NCI-H187 (cell line): ENCODE data around the gene THUMPD3.

ENCODE experiments used
- DNase-seq, 2 experiments: peaks; one replicate each; lab custom pipeline; 2025; lab: John Stamatoyannopoulos, UW

THUMPD3 gene

DNA sequence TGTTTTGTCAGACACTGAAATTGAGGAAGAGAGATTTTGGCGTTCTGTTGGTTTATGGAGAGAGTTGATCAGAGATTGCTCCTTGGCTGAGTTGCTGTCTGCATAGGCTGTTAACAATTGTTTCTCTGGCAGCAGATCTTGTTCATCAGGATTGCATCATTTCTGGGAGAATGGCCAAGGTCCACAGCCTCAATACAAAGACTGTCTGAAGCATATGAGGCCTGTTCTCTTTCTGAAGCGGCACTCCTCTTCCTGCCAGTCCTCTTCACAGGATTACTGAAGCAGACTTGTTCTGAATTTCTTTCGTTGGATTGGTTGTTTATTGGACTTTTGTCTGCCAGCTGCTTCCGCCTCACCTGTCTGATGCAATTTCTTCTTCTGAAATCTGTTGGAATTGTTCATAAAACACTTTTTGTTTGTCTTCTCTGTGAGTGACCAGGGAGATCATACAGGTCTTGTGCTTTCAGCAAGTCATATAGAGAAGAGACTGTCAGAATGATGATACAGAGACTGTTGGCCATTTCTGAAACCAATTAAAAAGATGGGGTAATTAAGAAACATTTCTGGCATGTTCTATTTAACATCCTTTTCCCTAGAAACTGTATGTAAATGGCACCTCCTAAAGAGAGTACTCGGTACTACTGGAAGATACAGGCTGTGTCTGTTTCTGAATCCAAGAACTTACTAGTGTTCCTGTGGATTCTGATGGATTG, 60.0 kb downstream of the THUMPD3 start:
- DNase-seq = no peak

DNA sequence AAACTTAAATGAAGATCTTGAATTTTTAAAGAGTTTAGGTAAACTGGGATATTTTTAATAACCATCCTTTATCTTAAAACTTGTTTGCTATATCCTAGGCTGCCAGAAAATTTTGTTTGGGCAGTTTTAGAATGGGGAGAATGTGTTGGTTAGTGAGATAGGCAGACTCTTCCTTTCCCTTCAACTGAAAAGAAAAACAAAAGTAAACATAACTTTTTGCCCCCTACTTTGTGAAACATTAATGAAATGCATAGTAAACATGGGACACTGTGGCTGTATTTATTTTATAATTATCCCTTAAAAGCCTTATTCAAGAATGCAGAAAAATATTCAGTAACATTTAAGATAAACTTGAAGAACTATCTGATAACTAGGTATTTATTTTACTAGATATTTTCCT, 65.6 kb downstream of the THUMPD3 start:
- no peak for DNase-seq

GRCh38 chr3:9430733-9431132, 67.9 kb downstream of the THUMPD3 start:
- no peak for DNase-seq

DNA sequence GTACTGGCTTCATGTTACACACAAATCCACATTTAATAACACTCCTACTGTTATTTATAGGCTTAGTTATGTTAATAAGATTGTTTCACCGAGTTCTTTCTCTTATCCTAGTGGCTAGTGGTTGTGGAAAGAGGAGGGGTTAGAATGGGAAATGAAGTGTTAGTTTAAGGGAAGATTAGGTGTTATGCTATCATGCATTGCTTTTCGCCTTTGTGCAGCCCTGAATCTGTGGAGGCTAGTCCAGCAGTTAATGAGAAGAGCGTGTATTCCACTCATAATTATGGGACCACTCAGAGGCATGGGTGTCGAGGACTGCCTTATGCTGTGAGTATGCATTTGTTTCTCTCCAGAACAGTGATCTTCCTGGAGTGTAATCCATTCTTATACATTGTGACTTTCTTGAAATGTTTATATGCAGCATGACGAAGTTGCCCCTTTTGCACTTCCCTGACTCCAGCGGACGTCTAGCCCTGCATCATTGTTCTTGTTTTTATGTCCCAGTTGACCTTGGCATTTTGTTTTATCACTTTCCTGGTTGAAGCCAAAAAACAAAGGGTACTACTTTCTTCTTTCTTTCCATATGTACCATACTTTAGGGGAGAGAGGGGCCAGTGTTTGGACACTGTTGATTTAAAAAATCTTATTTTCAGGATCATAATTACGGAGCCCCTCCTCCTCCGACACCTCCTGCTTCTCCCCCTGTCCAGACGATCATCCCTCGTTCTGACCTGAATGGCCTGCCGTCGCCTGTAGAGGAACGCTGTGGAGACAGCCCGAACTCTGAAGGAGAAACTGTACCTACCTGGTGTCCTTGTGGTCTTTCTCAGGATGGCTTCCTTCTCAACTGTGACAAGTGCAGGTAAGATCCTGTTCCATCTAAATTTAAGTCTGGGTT, 71.0 kb downstream of the THUMPD3 start:
- no peak for DNase-seq

GRCh38 chr3:9435316-9435715, 72.5 kb downstream of the THUMPD3 start:
- no peak for DNase-seq
